ENCODE measurements around the gene POM121C. TPM values are rescaled to one million over a fixed set of nuclear protein-coding genes. Genes with fewer than 3 reads are reported as not detected.
A peak's percentile ranks its signal among the peaks of the same experiment; 100 is the strongest.
"Not testable (repeated sequence)": the region's sequence is repeated elsewhere in the genome, so short reads cannot be mapped to it uniquely, and the experiment has no call there.

Gene POM121C
- 20.9 TPM for total RNA-seq
- long read RNA-seq, partial matches to known transcripts = 15 of 24 reads
- long read RNA-seq, other reads (novel, unspliced or antisense) = 9 of 24 reads

GRCh38 chr7:75485979-75486643, at the start of gene POM121C:
Gene POM121C, minus strand, starts transcription at chr7:75486299. Its CDS starts 44,803 bp downstream, at chr7:75441496.
- H3K36me3 ChIP-seq; H3K4me1 ChIP-seq; intact Hi-C loops (cut with micrococcal nuclease); H3K9me3 ChIP-seq (replicated peaks); H3K27me3 ChIP-seq (ENCODE audit: low read depth): not testable (repeated sequence)
- H3K27ac ChIP-seq (replicated peaks) = peak within 1 kb of the TSS; percentile 95
- H3K4me3 ChIP-seq = peak within 1 kb of the TSS; percentile 84
- peak; percentile 95 for DNase-seq

GRCh38 chr7:75534727-75535307, 48.7 kb upstream of the POM121C start:
- no peak overlapping the region for H3K27ac ChIP-seq (replicated peaks)
- H3K27me3 ChIP-seq (ENCODE audit: low read depth) = no peaks in the 10 kb centered on the region
- TF ChIP-seq CTCF (IDR thresholded peaks at IDR 0.05; ENCODE audit: borderline replicate concordance) = no peak
- no peak overlapping the region for H3K4me3 ChIP-seq
- no peaks in the 10 kb centered on the region for H3K9me3 ChIP-seq (replicated peaks)
- peaks cover 39% of the 10 kb centered on the region for H3K36me3 ChIP-seq
- H3K4me1 ChIP-seq = no peaks in the 10 kb centered on the region
- no peak for DNase-seq
- intact Hi-C loops (cut with micrococcal nuclease) = no loop called here

GRCh38 chr7:75533926-75534325, 47.8 kb upstream of the POM121C start:
- H3K4me1 ChIP-seq = no peaks in the 10 kb centered on the region
- no peak for TF ChIP-seq CTCF (IDR thresholded peaks at IDR 0.05; ENCODE audit: borderline replicate concordance)
- H3K27ac ChIP-seq (replicated peaks) = no peak overlapping the region
- no peaks in the 10 kb centered on the region for H3K27me3 ChIP-seq (ENCODE audit: low read depth)
- H3K9me3 ChIP-seq (replicated peaks) = no peaks in the 10 kb centered on the region
- no peak overlapping the region for H3K4me3 ChIP-seq
- H3K36me3 ChIP-seq = peaks cover 30% of the 10 kb centered on the region
- DNase-seq = no peak
- intact Hi-C loops (cut with micrococcal nuclease) = no loop called here

GRCh38 chr7:75532639-75533038, 46.5 kb upstream of the POM121C start:
- Histone ChIP-seq H3K4me1 (peaks cover 6% of the 10 kb centered on the region), H3K9me3 (replicated peaks) (no peaks in the 10 kb centered on the region), H3K4me3 (no peak overlapping the region), H3K27me3 (ENCODE audit: low read depth) (no peaks in the 10 kb centered on the region), H3K36me3 (peaks cover 20% of the 10 kb centered on the region), H3K27ac (replicated peaks) (no peak overlapping the region)
- DNase-seq = no peak
- TF ChIP-seq CTCF (IDR thresholded peaks at IDR 0.05; ENCODE audit: borderline replicate concordance) = no peak
- intact Hi-C loops (cut with micrococcal nuclease) = no loop called here

- H3K36me3 ChIP-seq = peaks cover 7% of the 10 kb centered on the region
- no peaks in the 10 kb centered on the region for H3K27me3 ChIP-seq (ENCODE audit: low read depth)
- H3K27ac ChIP-seq (replicated peaks) = no peak overlapping the region
- peaks cover 19% of the 10 kb centered on the region for H3K4me1 ChIP-seq
- intact Hi-C loops (cut with micrococcal nuclease) = no loop called here
- DNase-seq = no peak
- no peaks in the 10 kb centered on the region for H3K9me3 ChIP-seq (replicated peaks)
- no peak overlapping the region for H3K4me3 ChIP-seq
- TF ChIP-seq CTCF (IDR thresholded peaks at IDR 0.05; ENCODE audit: borderline replicate concordance) = no peak
Measured at GRCh38 chr7:75531359-75531821, 45.3 kb upstream of the POM121C start.

GRCh38 chr7:75527224-75527722, 41.2 kb upstream of the POM121C start:
- Histone ChIP-seq H3K36me3 (peaks cover 39% of the 10 kb centered on the region), H3K4me1 (peaks cover 26% of the 10 kb centered on the region), H3K4me3 (peak overlapping the region; percentile 97), H3K27ac (replicated peaks) (peak overlapping the region; percentile 91)
- intact Hi-C loops (cut with micrococcal nuclease); H3K9me3 ChIP-seq (replicated peaks); H3K27me3 ChIP-seq (ENCODE audit: low read depth): not testable (repeated sequence)
- peak; percentile 15 for DNase-seq

GRCh38 chr7:75521727-75522126, 35.6 kb upstream of the POM121C start:
- H3K9me3 ChIP-seq (replicated peaks) = peaks cover 11% of the 10 kb centered on the region
- H3K36me3 ChIP-seq = peaks cover 70% of the 10 kb centered on the region
- DNase-seq; H3K4me3 ChIP-seq; H3K27me3 ChIP-seq (ENCODE audit: low read depth); intact Hi-C loops (cut with micrococcal nuclease); H3K27ac ChIP-seq (replicated peaks): not testable (repeated sequence)
- H3K4me1 ChIP-seq = peaks cover 11% of the 10 kb centered on the region

- DNase-seq; H3K4me3 ChIP-seq; intact Hi-C loops (cut with micrococcal nuclease); H3K27ac ChIP-seq (replicated peaks); H3K27me3 ChIP-seq (ENCODE audit: low read depth); H3K4me1 ChIP-seq: not testable (repeated sequence)
- Histone ChIP-seq H3K36me3 (peaks cover 58% of the 10 kb centered on the region), H3K9me3 (replicated peaks) (peaks cover 11% of the 10 kb centered on the region)
Measured at GRCh38 chr7:75518842-75519241, 32.7 kb upstream of the POM121C start.

- H3K36me3 ChIP-seq = peaks cover 23% of the 10 kb centered on the region
- intact Hi-C loops (cut with micrococcal nuclease); DNase-seq: not testable (repeated sequence)
Measured at GRCh38 chr7:75509033-75509432, 22.9 kb upstream of the POM121C start.

More at GRCh38 chr7:75509033-75509432, 22.9 kb upstream of the POM121C start:
- not testable (repeated sequence) for H3K4me3 ChIP-seq; H3K27ac ChIP-seq (replicated peaks); H3K27me3 ChIP-seq (ENCODE audit: low read depth); H3K9me3 ChIP-seq (replicated peaks); H3K4me1 ChIP-seq
